Esophagus squamous epithelium (tissue), 4 donors: ENCODE data around the gene CXorf58.

Source experiments
- CTCF ChIP-seq, 6 experiments: fragments of 450-650 bp in 4 of 6; fragments of 200-600 bp in 2 of 6; sonication (generic) in 2 of 6; IDR thresholded peaks; one replicate each; pipeline ENCODE4 v1.5.1; 2016 to 2019; ENCODE audit warnings: antibody characterized with exemption in 6 of 6, mild to moderate bottlenecking in 4 of 6, moderate library complexity in 4 of 6
- POLR2A ChIP-seq, 4 donors: fragments of 450-650 bp; IDR thresholded peaks; one replicate each; pipeline ENCODE4 v1.6.1; 2017; ENCODE audit warnings: antibody characterized with exemption in 4 of 4, mild to moderate bottlenecking in 4 of 4, moderate library complexity in 3 of 4

GRCh38 chrX:23982891-23983290 is 75.1 kb downstream of the CXorf58 start:
- no peak for TF ChIP-seq CTCF (IDR thresholded peaks at IDR 0.05)
- TF ChIP-seq POLR2A (IDR thresholded peaks at IDR 0.05), result no peak
